Thoracic aorta endothelial cell (primary cell): ENCODE measurements around the gene APCDD1L. TPM values are rescaled to one million over a fixed set of nuclear protein-coding genes. Genes with fewer than 3 reads are reported as not detected.

Experiments used
- total RNA-seq: library from RNA; depleted of rRNA; stranded (reverse); fragments of >200 nt; gene quantifications from 2 replicates; pipeline ENCODE4 v1.2.3, GENCODE V29; 2012

APCDD1L gene
- total RNA-seq = 0.14 and 0.40 TPM in 2 replicates

DNA sequence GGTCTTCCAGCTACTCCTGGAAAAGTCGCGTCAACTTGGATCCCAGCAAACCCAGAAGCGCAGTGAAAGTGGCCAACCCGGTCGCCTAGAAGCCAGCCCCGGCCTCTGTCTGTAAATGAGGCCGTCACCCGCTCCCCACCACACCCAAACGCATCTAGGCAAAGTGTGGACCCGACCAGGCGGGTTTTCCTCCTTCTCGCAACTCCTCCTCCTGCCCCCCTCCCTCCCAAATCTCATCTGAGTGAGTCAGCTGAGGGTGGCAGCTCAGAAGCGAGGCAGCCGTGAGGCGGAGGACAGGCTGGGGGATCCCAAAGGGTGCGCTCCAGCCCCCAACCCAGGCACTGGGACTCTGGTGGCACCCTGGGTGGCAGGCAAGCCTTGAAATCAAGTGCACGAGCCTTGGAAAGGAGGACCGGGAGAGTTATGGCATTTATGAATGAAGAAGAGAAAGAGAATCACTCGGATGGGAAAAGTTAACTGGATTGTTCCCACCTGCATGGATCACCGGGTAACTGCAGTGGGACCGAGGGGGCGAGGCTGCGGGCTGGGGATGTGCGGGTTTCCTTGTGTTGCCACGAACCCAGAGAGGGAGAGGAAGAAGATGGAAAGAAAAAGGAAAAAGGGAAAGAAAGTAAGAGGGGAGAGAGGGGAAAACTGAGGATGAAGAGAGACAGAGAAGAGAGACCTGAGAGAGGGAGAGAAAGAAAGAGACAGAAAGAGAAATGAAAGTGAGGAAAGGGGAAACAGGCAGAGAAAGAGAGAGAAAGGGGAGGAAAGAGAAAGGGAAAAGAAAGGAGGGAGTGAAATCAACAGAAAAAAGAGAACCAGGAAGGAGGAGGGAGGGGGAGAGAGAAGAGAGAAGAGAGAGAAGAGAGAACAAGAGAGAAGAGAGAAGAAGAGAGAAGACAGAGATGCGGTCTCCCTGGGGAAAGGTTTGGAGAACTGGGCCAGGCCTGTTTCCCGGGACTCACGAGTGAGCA, at the start of gene APCDD1L:
Gene APCDD1L (minus strand): TSS at position 167 of the 980 bp plus-strand sequence. CDS start 692 bp downstream, outside the sequence.

Other genes with a start within 250 kb of the APCDD1L start
- gene RAB22A, start 205.7 kb downstream of the APCDD1L start, total RNA-seq = 21.5 and 21.8 TPM in 2 replicates
- 23.3 and 25.3 TPM in 2 replicates for gene VAPB, start 126.2 kb downstream of the APCDD1L start, total RNA-seq
- gene STX16, start 135.9 kb upstream of the APCDD1L start, total RNA-seq = 47.1 and 49.3 TPM in 2 replicates
- 19.2 and 19.4 TPM in 2 replicates for gene NPEPL1, start 177.4 kb upstream of the APCDD1L start, total RNA-seq